HFF-Myc (cell line): Measurements from ENCODE around the gene TMEM126A.

Experiments
- DNase-seq: peaks from one replicate; pipeline ENCODE4 v3.0.0-alpha.2; 2011; ENCODE audit warnings: low read depth; ENCODE audit errors: extremely low read depth
- H3K4me3 ChIP-seq: replicated peaks from 2 replicates; pipeline ENCODE4 v1.5.1; 2011; ENCODE audit warnings: low read depth, mild to moderate bottlenecking, control low read depth, low read length
- CTCF ChIP-seq: IDR thresholded peaks from 2 replicates; pipeline ENCODE4 v1.5.1; 2012; ENCODE audit warnings: mild to moderate bottlenecking, low read depth, low read length, control low read depth; ENCODE audit errors: missing control alignments

The TMEM126A gene

GRCh38 chr11:85661972-85662664 is 14.4 kb downstream of the TMEM126A start:
- DNase-seq, result no peak
- H3K4me3 ChIP-seq, result peak overlapping the region; percentile 75
- TF ChIP-seq CTCF, result no peak

GRCh38 chr11:85663080-85663752 is 15.4 kb downstream of the TMEM126A start:
- no peak for TF ChIP-seq CTCF
- peak overlapping the region; percentile 75 for H3K4me3 ChIP-seq
- DNase-seq, result no peak

- H3K4me3 ChIP-seq, result peak overlapping the region; percentile 75
- TF ChIP-seq CTCF, result peak; percentile 34
- no peak for DNase-seq
Measured at GRCh38 chr11:85663753-85664614, 16.2 kb downstream of the TMEM126A start.

- TF ChIP-seq CTCF, result no peak
- DNase-seq, result peak; percentile 79
- H3K4me3 ChIP-seq, result peak within 1 kb of the TSS; percentile 75
Measured at GRCh38 chr11:85664615-85665481, 17.1 kb downstream of the TMEM126A start, which contains the start of gene CREBZF. TSS of gene CREBZF (minus strand) at chr11:85665129. CDS start at chr11:85664875, 254 bp downstream.

- H3K4me3 ChIP-seq, result no peak overlapping the region
- no peak for TF ChIP-seq CTCF
- DNase-seq, result no peak
Measured at GRCh38 chr11:85665733-85666132, 18.0 kb downstream of the TMEM126A start.

- no peak for DNase-seq
- H3K4me3 ChIP-seq, result no peak overlapping the region
- TF ChIP-seq CTCF, result no peak
Measured at GRCh38 chr11:85666687-85667086, 18.9 kb downstream of the TMEM126A start.
